Inflammatory macrophage treated with lipopolysaccharide for 4 hours (primary cell): ENCODE measurements around the gene PRSS57.
A peak's percentile ranks its signal among the peaks of the same experiment; 100 is the strongest.
"Not testable (repeated sequence)": the region's sequence is repeated elsewhere in the genome, so short reads cannot be mapped to it uniquely, and the experiment has no call there.

ENCODE experiments used
- DNase-seq: peaks from one replicate; pipeline ENCODE4 v3.0.0-alpha.2; 2020

PRSS57 gene

GRCh38 chr19:688992-689391, 6.3 kb downstream of the PRSS57 start:
- DNase-seq = no peak

DNA sequence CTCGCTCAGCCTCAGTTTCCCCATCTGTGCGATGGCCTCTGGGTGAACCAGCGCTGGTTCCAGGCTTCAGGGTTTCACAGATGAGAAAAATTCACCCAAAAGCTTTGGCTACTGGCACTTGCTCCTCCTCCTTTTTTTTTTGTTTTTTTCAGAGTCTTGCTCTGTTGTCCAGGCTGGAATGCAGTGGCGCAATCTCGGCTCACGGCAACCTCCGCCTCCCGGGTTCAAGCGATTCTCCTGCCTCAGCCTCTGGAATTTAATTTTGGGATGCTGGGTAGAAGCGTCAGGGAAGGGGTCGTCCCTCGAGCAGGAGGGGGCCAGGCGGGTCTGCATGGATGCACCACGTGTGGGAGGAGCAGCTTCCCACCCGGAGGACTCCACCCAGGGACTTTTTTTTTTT, 7.0 kb downstream of the PRSS57 start:
- no peak for DNase-seq

DNA sequence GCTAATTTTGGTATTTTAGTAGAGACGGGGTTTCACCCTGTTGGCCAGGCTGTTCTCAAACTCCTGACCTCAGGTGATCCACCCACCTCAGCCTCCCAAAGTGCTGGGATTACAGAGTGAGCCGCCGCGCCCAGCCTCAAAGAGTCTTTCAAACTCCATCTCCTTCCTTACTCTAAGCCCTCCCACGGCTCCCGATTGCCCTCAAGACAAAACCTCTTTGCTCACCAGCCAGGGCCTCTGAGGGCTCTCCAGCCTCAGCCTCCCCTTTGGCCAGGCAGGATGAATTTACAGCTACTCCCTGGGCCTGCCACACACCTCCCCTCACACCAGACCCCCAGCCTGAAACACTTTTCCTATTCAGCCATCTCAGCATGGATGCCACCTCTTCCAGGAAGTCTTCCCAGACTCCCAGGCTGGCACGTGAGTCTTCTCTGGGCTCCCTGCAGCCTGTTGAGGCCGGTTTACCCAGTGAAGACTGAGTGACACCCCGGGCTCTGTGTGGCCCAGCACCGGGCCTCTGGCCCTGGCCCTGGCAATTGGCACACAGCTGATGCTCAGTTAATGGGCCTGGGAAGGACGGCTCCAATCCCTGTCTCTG, 7.6 kb downstream of the PRSS57 start:
- DNase-seq = no peak

GRCh38 chr19:686589-687297, 8.5 kb downstream of the PRSS57 start:
- no peak for DNase-seq

GRCh38 chr19:685454-685931, 9.8 kb downstream of the PRSS57 start:
- DNase-seq = no peak

DNA sequence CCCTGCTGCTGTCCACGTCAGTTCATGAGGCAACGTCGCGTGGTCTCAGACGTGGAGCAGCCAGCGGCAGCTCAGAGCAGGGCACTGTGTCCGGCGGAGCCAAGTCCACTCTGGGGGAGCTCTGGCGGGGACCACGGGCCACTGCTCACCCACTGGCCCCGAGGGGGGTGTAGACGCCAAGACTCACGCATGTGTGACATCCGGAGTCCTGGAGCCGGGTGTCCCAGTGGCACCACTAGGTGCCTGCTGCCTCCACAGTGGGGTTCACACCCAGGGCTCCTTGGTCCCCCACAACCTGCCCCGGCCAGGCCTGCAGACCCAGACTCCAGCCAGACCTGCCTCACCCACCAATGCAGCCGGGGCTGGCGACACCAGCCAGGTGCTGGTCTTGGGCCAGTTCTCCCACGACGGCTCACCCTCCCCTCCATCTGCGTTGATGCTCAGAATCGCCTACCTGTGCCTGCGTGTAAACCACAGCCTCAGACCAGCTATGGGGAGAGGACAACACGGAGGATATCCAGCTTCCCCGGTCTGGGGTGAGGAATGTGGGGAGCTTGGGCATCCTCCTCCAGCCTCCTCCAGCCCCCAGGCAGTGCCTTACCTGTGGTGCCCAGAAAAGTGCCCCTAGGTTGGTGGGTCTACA, 12.5 kb downstream of the PRSS57 start:
- no peak for DNase-seq

- peak; percentile 95 for DNase-seq
These were observed 13.9 kb downstream of the PRSS57 start for GRCh38 chr19:681029-682019.

DNA sequence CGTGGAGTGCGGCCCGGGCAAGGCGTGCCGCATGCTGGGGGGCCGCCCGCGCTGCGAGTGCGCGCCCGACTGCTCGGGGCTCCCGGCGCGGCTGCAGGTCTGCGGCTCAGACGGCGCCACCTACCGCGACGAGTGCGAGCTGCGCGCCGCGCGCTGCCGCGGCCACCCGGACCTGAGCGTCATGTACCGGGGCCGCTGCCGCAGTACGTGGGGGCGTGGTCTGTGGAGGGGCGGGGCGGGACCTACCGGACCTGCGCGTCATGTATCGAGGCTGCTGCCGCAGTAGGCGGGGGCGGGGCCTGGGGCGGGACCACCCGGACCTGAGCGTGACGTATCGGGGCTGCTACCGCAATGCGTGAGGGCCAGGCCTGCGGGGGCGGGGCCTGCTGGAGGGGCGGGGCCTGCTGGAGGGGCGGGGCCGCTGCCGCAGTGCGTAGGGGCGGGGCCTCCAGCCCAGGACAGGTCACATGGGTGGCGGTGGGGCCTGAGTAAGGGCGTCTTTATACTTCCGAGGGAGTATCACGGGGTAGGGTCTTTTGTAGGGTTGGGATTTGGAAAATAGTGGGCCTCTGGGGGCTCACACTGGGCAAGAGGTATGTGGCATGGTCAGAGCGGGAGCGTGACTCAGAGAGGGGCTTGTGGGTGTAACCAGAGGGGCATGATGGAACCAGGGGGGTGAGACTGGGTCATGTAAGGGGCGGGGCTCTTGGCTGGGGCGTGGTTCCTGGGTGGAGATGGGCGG, 14.8 kb downstream of the PRSS57 start:
- DNase-seq = peak; percentile 99

GRCh38 chr19:679418-680286, 15.6 kb downstream of the PRSS57 start:
- DNase-seq = peak; percentile 61

- no peak for DNase-seq
These were observed 16.4 kb downstream of the PRSS57 start for GRCh38 chr19:678791-679388.

GRCh38 chr19:677601-678436, 17.4 kb downstream of the PRSS57 start:
- no peak for DNase-seq

GRCh38 chr19:677201-677600, 18.1 kb downstream of the PRSS57 start:
- DNase-seq = no peak

GRCh38 chr19:676339-677105, 18.7 kb downstream of the PRSS57 start, which contains the start of gene FSTL3:
FSTL3 (plus strand) TSS chr19:676392; CDS start chr19:676424, 32 bp downstream.
- no peak for DNase-seq

DNA sequence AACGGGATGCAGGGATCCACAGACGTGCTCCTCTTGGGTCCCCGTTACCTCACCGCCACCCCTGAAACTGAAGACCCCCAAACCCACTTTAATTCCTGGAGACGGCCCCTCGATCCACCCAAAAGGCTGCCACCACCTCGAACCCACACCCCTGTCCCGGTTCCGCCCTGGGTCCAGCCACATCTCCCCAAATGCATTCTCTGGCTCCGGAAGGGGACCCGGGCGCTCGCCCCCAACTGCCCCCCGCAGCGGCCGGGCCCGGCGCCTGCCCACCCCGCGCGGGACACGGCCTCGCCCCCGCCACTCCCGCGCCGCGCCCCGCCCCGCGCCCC, 19.3 kb downstream of the PRSS57 start:
- no peak for DNase-seq

- no peak for DNase-seq
These were observed 20.7 kb downstream of the PRSS57 start for GRCh38 chr19:674282-675151.

- DNase-seq = no peak
These were observed 24.6 kb downstream of the PRSS57 start for GRCh38 chr19:670609-671075.

DNA sequence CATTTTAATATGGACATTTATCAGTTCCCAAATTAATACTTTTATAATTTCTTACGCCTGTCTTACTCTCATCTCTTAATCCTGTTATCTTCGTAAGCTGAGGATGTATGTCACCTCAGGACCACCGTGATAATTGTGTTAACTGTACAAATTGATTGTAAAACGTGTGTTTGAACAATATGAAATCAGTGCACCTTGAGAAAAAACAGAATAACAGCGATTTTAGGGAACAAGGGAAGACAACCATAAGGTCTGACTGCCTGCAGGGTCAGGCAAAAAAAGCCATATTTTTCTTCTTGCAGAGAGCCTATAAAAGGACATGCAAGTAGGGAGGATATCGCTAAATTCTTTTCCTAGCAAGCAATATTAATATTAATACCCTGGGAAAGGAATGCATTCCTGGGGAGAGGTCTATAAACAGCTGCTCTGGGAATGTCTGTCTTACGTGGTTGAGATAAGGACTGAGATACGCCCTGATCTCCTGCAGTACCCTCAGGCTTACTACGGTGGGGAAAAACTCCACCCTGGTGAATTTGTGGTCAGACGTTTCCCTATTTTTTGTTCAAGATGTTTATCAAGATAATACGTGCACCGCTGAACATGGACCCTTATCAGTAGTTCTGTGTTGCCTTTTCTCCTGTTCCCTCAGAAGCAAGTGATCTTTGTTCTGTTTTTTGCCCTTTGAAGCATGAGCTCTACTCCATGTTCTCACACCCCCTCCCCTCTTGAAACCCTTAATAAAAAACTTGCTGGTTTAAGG, 26.4 kb downstream of the PRSS57 start:
- not testable (repeated sequence) for DNase-seq
